HG03280 (cell line): Measurements from ENCODE around the gene ACOT7.
A peak's percentile ranks its signal among the peaks of the same experiment; 100 is the strongest.

Source experiments
- ATAC-seq: cut with Tn5 transposase; IDR thresholded peaks from one replicate; pipeline ENCODE4 v1.9.1; 2021; ENCODE audit warnings: mild to moderate bottlenecking, moderate library complexity; ENCODE audit not compliant: unreplicated experiment

ACOT7 gene

DNA sequence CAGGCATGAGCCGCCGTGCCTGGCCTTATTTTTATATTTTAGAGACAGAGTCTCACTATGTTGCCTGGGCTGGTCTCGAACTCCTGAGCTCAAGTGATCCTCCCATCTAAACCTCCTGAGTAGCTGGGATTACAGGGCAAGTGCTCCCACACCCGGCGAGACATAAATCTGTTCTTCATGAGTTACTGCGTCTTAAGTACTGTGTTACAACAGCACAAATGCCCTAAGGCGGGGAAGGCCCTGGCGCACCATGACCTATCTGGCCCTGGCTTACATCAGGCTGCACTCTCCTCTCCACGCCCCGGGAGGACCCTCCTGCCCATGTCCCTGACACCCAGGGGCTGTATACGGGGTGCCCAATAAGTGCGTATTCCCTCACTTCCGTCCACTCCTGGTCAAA is 136.9 kb downstream of the ACOT7 start:
- ATAC-seq = no peak

DNA sequence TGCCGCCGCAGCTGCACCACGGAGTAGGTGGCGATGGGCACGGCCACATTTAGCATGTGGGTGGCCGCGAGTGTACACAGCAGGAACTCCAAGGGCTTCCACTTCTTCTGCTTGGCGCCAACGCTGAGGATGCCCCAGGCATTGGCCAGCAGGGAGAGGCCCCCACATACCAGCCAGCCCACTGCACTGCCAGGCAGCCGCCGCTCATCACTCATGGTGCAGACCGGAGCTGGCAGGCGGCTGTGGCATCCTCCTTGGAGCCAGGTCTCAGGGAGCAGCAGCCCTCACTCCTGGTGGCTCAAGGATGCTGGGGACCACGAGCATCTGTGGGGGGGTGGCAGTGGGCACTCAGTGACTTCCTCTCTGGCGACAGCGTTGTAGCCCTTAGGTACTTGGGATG is 138.9 kb downstream of the ACOT7 start:
- ATAC-seq = no peak

DNA sequence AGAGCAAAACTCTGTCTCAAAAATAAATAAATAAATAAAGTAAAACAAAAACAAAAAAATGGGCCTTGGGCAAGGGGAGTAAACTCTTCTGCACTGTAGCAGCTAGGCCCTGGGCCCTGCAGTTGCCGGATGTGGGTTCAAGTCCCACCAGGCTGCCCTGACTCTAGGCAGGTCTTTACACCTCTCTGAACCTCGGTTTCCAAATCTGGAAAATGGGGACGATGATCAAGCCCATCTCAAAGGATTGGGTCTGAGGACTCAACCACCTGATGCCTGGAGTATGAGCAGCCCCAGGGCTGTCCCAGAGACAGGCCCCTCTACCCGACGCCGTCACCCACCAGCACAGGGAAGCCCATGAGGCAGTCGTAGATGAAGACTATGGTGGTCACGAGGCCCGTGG is 140.2 kb downstream of the ACOT7 start:
- ATAC-seq = no peak

DNA sequence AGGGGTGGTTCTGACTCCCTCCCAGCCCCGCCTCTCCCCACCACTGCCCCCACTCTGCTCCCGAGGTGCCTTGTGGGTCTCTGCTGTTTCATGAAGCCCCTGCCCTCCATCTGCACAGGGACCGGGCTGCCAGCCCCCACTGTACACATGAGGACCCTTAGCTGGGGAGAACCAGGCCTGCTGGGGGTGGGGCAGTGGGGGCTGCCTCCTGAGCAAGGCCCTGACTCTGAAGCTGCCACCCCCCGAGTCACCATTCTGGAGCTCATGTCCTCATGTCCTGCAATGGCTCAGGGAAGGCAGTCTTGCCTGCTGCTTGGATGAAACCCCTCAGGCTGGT is 141.2 kb downstream of the ACOT7 start:
- ATAC-seq = no peak

DNA sequence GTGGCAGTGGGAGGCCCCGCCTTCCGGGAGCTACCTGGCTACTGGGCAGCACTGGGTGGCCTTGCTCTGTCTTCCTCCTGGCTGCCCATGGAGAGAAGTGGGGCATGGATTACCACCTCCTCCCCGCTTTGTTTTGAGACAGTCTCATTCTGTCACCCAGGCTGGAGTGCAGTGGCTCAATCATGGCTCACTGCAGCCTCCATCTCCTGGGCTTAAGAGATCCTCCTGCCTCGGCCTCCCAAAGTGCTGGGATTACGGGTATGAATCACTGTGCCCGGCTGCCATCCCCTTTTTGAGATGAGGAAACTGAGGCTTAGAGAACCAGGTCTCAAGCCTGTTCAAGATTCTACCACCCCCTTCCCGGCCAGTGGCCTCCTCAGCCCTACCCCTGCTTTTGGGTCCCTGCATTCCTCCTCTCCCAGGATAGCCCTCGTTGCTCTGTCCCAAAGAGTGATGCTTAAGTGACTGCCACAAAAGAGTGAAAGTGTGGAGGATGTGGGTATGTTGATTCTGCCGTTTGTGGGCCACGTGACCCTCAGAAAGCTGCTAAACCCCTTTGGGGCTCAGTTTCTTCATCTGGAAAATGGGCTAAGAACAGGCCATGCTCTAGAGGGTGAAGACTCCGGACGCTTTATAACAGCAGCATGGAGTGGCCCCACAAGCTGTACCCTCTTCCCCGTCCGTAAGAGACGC is 141.7 kb downstream of the ACOT7 start:
- no peak for ATAC-seq

DNA sequence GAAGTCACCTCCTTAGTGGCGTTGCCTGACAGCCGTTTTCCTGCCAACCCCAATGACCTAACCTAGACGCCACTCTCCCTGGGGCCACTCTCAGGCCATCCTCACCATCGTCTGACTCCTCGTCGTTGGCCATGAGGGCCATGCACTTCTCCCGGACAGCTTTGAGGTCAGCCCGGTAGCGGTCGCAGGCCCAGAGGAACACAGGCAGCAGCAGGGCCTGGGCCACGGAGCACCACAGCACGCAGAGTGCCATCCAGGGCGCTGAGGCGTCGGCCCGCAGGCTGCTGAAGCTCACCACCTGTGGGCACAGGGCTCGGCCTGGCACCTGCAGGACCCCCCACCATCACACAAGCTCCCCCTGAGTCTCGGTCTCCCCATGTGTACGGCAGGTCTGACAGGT is 142.3 kb downstream of the ACOT7 start:
- ATAC-seq = no peak

DNA sequence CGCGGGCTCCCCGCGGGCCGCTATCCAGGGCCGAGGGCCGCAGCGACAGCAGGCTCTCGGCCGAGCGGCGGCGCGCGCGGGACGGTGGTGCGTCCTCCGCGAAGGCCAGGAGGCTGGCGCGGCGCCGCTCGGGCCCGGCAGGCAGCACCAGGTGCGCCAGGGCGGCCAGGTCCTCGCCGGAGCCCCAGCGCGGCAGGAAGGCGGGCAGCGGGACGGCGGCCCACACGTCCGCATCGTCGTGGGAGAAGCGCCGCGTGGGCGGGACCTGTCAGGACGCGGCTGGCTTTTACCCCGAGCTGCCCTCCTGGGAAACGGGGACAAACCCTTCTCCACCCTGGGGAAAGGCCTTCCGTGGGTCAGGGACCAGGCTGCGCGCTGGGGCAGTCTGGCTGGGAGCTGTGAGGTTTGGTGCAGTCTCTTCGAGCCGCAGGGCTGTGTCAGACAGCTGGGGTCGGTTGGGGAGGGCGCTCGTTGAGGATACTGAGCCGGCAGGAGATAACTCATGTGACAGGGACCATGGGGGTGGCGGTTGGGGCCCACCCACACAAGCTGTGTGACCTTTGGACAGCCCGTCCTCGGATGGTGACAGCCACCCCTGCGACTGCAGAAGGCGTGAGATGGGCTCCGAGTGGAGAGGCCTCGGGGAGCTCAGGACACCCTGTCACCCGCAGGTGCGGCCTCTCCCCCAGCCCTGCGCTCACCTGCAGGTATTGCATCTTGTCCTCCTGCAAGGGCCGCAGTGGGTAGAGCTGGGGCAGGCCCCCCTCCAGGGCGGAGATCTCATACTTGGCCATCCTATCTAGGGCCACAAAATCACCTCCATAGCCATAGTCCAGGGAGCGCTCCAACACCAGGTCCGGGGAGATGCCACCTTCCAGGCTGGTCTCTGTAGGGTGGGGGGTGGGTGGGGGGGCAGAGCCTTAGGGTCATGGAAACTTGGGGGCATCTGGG is 143.6 kb downstream of the ACOT7 start:
- ATAC-seq = no peak

DNA sequence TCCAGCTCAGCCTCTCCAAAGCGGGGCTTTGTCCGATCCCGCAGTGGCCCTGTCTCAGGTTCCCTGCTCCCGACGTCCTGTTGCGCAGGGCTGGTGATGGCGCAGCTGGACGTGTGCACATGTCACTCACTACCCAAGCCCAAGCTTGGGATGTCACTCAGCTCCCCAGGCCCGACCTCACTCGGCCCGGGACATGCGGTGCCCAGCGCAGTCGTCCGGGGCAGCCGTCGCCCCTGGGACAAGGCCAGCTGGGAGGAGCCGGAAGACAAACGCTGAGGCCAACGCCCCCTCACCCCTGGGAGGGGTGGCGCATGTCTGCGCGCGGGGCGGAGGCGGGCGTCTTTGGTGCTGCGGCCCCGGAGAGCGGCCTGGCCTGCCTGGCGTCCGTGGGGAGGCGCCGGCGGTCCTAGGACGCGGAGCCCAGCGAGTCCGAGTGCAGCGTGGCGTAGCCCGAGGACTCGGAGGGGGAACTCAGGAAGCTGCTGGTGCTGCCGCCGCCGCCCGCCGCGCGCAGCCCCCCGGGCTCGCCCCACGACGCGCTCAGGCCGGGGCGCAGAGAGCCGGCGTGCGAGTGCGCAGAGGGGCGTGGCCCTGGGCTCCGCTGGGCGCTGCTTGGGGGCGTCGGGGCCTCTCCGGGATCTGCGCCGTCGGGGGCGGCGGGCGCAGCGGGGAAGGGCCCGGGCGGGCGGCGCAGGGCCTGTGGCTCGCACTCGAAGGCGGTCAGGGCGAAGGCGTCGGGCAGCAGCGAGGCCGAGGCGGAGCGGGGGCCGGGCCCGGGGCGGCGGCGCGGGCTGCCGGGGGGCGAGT is 144.4 kb downstream of the ACOT7 start:
- ATAC-seq = no peak

DNA sequence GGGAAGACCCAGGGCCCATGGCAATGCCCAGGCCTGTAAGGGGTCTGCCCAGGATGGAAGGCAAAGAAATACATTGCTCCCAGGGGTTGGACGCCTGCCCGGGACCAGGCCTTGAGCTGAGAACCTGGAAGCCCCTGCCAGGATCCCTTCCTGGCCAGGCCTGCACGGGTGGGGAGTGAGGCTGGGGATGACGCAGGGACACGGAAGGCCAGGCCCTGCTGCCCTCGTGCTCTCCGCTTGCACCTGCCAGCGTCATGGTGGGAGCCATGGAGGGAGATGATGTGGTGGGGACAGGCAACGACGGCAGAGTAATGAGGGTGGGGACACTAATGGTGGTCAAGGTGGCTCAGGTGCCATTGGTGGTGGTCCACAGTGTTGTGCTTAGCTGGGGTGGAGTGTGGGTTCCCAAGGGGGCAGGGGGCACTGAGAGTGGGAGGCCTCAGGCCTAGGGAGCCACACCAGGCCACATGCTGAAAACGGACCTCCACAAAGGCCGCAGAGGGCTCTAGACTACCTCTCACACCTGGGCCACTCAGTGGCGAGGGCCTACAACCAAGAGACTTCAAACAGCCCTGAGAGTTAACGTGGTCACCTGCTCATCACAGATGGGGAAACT is 145.3 kb downstream of the ACOT7 start:
- ATAC-seq = no peak

DNA sequence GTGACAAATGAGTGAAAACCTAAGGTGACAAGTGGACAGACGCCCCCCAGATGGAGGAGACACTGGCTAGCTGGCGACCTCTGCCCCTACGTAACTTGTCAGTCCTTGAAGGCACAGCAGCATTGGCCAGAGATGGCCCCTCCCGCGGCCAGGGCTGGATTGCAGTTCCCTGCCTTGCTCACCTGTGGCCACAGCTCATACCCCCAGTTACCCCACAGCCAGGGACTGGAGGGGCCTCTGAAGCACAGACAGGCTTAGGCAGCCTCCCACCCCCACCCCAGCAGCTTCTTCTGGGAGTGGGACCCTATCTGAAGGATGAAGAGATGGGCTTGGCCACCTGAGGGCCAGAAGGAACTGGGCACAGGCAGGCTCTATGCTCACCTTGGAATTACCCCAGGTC is 145.9 kb downstream of the ACOT7 start:
- ATAC-seq = no peak

DNA sequence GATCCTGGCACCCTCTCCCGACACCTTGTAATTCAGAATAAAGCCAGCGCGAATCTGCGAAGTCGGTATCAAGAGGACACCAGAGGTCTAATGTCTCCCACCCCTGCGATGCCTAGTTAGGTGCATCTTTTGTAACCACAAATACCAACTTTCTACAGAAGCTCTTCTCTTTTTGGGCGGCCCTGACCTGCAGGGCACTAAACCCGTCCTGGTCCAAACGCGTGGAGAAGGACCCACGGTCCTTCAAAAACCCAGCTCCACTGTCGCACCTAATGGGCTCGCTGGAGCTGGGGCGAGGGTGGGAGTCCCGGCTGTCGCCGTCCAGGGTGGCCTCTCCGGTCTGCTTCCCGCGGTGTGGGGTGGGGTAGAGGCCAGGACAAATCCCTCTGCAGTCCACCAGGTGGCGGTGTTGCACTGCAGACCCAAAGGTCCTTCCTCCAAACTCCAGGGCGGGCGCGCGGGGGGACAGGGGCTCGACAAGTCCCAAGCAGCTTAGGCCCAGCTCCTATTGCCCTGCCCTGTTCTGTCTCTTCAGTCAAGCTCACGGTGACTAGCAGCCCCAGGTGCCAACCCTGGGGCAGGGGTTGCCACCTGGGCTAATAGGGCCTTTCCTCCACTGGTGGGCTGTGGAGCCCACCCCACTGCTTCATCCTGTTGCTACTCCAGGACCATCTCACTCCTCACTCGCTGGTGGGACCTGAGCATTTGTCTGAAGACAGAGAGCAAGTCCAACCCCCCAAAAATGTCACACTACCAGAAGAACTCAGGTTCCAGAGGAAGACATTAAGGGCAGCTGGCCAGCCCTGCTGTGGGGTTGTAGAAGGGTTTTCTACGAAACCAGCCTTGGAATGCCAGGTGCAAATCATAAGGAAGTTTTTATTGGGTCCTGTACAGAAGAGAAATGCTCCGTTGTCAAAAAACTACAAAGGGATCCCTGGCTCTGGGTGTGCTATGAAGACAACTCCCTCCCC is 146.8 kb downstream of the ACOT7 start:
- ATAC-seq = peak; percentile 39

DNA sequence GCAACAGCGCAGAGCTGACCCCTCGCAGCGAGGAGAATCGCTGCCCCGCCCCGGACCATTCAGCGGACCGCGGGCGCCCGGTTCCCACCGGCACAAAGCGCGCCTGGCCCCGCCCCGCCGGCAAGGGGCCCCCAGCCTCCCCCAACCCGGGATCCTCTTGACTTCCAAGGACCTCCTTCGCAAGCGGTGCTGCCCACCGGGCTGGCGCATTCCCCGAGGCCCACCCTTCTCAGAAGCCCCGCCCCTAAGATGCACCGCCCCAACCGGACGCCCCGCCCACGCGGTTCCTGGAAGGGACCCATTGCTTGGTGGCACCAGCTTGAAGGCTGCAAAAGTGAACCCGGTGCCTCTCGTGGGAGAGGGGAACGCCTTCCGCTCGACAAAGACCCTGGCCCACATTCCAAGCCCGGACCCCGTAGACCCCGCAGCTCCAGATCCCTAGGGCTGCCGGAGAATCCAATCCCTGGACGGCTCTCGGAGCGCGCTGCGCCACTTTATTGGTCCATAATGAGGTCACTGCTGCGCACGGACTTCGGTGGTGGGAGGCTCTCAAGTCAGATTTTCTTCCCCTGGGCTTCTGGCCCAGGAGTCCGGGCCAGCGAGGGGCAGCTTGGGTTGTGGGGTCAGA is 147.6 kb downstream of the ACOT7 start:
- peak; percentile 12 for ATAC-seq

DNA sequence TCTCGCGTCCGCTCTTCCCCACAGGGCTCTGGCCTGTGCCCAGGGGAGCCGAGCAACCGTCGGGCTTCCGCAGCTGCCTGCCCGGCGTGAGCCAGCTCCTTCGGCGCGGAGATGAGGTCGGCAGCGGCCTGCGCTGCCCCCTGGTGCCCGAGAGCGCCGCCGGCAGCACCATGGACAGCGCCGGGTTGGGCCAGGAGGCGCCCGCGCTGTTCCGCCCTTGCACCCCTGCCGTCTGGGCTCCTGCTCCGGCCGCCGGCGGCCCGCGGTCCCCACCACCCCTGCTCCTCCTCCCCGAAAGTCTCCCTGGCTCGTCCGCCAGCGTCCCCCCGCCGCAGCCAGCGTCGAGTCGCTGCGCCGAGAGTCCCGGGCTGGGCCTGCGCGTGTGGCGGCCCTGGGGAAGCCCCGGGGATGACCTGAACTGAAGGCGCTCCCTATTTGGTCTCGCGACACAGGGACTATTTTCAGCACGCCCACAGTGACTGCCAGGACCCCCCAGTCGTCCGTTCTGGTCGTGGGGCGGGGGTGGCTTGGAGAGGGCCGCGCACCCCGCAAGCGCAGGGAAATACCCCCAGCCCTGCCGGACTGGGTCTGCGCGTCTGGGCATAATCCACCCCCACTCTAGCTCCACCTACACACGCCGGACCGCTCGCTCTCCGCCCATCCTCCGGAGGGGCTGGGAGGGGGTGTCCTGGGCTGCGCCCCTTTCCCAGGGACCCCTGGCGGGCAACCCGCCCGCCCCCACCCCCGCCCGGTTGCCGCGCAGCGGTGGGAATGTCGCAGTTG is 148.3 kb downstream of the ACOT7 start:
- ATAC-seq = peak; percentile 61

DNA sequence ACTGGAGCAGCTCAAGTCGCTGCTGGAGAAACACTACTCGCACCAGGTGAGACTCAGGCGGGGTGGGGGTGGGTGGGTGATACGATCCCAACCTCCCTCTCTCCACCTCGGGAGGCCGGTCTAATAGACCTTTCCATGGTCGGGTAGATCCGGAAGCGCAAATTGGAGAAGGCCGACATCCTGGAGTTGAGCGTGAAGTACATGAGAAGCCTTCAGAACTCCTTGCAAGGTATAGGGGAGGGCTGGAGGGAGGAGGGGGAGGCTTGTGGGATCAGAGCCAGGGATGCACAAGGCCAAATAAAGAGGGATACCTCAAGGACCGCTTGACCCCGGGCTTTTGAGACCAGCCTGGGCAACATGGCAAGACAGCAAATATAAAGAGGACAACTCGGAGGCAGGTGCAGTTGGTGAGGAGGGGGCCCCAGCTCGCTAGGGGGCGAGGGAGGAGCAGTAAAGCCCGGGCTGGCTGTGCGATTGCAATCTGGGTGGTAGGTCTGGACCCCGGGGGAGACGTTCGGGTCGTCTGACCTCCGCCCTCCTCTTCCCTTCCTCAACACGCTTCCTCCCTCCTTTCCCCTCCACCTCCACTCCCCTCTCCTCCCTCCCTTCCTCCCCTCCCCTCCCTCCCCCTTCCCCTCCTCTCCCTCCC is 149.0 kb downstream of the ACOT7 start:
- no peak for ATAC-seq

DNA sequence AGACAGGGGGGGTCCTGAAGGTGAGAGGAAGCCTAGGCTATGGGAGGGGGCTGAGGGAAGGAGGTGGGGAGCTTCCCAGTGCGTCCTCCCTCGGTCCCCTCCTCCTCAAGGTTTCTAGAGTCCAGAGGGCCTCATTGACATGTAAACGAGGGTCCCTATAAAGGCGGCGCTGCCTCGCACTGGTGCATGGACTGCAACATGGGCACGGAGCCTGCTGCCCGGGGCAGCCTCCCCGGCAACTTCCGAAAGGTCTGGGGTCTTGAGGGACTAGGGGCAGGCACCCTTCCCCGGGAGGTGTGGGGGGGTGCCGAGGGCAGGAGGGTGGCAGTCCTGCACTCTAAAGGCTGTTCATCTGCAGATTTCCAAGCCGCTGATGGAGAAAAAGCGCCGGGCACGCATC is 149.6 kb downstream of the ACOT7 start, which contains the start of gene HES3:
TSS of gene HES3 (plus strand) at position 187 of the 400 bp plus-strand sequence. CDS start at position 374, 187 bp downstream.
- ATAC-seq = no peak

DNA sequence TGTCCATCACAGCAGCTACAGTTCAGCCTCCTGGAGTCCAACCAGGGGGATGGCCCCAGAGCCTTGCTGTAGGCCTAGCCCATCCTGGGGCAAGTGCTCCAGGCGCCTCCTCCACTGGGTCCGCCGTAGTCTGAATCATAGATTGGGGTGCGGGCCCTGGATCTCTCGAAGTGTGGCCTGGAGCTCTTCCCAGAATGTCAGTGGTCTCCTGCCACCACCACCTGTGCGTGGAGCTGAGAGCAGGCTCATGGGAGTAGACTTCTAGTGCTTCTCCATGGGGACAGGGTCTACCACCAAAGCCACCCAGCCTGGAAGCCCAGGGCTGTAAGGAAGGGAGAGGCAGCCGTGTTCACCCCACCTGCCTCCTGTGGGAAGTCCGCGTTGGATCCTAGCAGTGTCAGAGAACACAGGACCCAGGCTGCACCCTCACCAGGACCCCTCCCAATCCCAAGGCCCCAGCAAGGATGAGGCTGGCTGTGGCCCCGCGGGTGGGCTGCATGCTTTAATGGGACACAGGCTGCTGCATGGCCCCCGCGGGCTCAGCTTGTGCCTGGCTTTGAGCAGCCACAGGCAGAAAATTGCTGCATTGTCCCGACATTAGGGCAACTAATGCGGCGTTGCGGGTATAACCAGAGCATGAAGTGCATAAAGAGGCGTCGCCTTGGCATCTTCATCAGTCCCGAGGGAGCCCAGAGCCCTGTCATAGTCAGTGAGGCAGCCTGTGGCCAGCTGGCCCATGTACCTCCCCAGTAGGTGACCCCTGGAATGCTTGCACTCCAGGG is 150.3 kb downstream of the ACOT7 start:
- no peak for ATAC-seq
